NCI-H1048 (cell line): ENCODE results near the gene CCDC170.
"Not testable (repeated sequence)": the region's sequence is repeated elsewhere in the genome, so short reads cannot be mapped to it uniquely, and the experiment has no call there.

ENCODE experiments used
- DNase-seq: peaks from one replicate; lab custom pipeline; 2025; lab: John Stamatoyannopoulos, UW

CCDC170 gene, protein sequence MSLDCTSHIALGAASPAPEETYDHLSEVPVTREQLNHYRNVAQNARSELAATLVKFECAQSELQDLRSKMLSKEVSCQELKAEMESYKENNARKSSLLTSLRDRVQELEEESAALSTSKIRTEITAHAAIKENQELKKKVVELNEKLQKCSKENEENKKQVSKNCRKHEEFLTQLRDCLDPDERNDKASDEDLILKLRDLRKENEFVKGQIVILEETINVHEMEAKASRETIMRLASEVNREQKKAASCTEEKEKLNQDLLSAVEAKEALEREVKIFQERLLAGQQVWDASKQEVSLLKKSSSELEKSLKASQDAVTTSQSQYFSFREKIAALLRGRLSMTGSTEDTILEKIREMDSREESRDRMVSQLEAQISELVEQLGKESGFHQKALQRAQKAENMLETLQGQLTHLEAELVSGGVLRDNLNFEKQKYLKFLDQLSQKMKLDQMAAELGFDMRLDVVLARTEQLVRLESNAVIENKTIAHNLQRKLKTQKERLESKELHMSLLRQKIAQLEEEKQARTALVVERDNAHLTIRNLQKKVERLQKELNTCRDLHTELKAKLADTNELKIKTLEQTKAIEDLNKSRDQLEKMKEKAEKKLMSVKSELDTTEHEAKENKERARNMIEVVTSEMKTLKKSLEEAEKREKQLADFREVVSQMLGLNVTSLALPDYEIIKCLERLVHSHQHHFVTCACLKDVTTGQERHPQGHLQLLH

DNA sequence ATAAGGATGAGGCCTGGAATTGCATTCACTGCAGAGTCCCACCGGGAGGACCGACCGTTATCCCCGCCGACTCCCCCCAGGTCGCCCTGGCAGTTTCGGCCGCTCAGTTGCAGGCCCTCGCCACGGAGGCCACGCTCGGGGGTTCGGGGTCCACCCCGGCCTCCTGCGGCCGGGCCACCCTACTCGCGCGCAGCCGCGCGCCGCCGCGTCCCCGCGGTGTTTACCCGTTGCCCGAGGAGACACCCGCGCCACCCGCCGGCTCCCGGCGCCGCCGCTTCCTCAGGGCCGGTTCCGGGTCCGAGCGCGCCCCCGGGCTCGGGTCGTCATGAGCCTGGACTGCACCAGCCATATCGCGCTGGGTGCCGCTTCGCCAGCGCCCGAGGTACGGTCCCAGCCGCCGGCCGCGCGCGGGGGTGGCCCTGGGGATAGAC, at the start of gene CCDC170:
CCDC170 (plus strand) TSS at position 214 of the 431 bp plus-strand sequence; CDS start at position 326, 112 bp downstream.
- no peak for DNase-seq

- no peak for DNase-seq
Measured at GRCh38 chr6:151445482-151445881, 48.3 kb upstream of the CCDC170 start.

- DNase-seq = no peak
Measured at GRCh38 chr6:151447237-151447636, 46.6 kb upstream of the CCDC170 start.

- no peak for DNase-seq
Measured at GRCh38 chr6:151448623-151449022, 45.2 kb upstream of the CCDC170 start.

- not testable (repeated sequence) for DNase-seq
Measured at GRCh38 chr6:151450928-151451327, 42.9 kb upstream of the CCDC170 start.

- DNase-seq = no peak
Measured at GRCh38 chr6:151451417-151451949, 42.3 kb upstream of the CCDC170 start.

DNA sequence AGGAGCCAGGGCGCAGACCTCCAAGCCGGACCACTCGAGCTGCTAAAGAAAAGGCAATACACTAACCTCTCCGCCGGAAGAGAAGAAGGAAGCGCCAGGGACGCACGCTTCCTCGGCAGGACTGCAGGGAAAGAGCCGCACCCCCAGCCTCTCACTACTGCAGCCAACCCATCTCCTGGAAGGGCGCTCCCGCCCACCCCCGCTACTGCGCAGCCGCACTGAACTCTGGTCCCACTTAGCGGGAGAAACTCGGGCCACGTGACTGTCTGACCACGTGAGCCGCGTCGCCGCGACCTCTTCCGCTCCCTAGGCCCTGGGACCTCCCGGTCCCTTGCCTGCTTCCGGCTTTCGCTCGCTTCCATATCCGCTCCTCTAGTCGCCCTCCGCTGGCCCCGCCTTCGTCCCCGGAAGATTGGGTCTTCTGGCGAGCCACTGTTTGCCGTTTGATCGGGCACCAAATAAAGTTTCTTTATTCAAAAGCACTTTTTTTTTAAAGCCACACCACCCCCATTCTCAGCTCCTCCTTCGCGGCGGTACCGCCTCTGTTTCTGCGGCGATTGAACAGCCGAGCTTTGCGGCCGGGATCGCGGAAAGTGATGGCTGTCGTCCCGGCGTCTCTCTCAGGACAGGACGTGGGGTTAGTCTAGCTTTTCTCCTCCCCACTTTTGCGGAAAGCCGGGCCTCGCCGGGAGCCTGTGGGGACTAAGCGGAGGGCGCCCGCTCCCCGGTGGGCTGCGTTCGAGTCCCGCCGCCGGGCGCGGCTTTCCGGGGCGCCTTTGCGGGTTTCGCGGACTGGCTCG, 41.7 kb upstream of the CCDC170 start, which contains the start of gene RMND1:
RMND1 (minus strand) TSS at position 177 of the 800 bp plus-strand sequence. CDS start 6,315 bp downstream, outside the sequence.
- peak; percentile 99 for DNase-seq

- DNase-seq = no peak
Measured at GRCh38 chr6:151452750-151453427, 40.9 kb upstream of the CCDC170 start.

- DNase-seq = not testable (repeated sequence)
Measured at GRCh38 chr6:151455751-151456398, 37.9 kb upstream of the CCDC170 start.

DNA sequence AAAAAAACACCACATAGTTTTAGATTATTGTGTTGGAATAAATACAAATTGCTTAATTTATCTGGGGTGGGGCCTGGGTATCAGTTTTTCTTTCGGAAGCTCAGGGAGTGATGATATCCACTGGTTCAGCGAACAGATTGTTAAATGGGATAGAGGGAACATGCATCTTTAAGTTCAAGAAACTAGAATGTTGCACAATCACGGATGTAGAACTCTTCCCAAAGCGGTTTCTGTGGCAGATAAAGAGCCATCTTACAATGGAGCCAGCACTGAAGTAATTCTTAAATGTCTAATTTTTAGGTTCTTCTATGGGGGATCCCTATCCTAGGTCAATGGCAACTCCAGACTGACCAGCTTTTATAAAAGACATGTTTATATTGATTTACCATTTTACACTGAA, 32.1 kb upstream of the CCDC170 start:
- DNase-seq = no peak

DNA sequence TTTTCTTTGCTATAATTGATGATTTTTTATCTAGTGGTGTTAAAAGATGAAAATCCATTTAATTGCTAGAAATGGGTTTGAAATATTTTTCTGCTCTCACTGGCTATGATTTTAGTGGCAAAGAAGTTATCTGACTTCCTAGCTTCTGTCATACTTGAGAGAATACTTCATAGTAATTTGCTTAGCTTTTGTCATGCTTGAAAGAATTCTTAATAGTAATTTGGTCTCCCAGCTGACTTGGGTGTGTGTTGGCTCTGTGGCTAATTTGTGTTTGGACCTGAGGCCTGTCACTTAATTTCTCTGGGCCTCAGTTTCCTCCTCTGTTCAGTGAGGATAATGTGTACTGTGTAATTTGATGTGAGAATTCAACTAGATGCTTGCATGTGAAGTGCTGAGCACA, 29.1 kb upstream of the CCDC170 start:
- DNase-seq = no peak

- no peak for DNase-seq
Measured at GRCh38 chr6:151475653-151476523, 17.9 kb upstream of the CCDC170 start.

DNA sequence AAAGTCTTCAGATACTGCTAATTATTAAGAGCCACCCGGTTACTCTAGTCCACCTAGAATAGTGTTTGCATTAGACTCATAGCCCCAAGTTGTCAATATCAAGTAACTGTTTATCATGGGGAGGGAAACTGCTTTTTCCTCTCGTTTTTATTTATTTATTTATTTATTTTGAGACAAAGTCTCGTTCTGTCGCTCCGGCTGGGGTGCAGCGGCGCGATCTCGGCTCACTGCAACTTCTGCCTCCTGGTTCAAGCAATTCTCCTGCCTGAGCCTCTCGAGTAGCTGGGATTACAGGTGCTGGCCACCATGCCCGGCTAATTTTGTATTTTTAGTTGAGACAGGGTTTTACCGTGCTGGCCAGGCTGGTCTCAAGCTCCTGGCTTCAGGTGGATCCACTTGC, 16.1 kb upstream of the CCDC170 start:
- DNase-seq = no peak

GRCh38 chr6:151478670-151479069, 15.1 kb upstream of the CCDC170 start:
- DNase-seq = no peak

DNA sequence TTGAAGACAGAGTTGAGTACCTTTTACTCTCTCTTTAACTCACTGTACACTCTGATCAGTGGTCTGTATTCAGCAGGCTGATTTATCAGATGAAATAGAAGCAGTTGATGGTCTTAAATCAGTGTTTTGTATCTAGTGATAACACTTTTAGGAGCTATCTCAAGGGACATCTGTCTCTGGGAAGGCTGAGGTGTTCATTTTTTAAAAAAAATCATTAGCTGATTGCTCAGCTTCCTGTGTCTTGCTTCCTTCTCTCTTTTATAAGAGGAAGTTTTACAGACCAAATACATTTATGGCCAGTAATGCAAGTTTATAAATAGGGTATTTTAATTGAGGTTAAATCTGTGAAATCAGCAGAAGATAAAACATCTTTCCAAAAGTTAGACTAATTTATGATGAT, 12.0 kb upstream of the CCDC170 start:
- no peak for DNase-seq

GRCh38 chr6:151482290-151482689, 11.5 kb upstream of the CCDC170 start:
- DNase-seq = no peak

GRCh38 chr6:151483994-151484393, 9.8 kb upstream of the CCDC170 start:
- no peak for DNase-seq

- no peak for DNase-seq
Measured at GRCh38 chr6:151488226-151488625, 5.6 kb upstream of the CCDC170 start.

GRCh38 chr6:151490996-151491395, 2.8 kb upstream of the CCDC170 start:
- no peak for DNase-seq
